ENCODE measurements around the gene APBA1.

APBA1 gene

DNA sequence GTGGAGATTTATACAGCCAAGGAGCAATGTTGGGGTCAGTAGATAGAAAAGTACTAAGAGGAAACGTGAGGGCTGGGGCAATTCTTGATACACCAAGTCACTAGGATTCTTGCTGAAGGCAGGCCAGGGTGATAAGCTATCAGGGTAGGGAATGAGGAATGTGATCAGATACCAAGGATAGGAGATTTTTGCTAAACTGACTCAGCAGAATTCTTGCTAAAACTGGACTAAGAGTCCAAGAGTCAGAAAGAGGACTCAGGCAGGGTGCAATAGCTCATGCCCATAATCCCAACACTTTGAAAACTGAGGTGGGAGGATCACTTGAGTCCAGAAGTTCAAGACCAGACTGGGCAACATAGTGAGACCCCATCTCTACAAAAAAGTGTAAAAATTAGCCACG is 275.4 kb downstream of the APBA1 start:
- Mint-ChIP-seq H3K4me1 (ENCODE audit: low read depth) (no peaks in the 10 kb centered on the region), H3K4me3 (no peak overlapping the region), H3K36me3 (ENCODE audit: low read depth) (no peaks in the 10 kb centered on the region), H3K9me3 (no peaks in the 10 kb centered on the region), H3K27ac (no peak overlapping the region), H3K27me3 (no peaks in the 10 kb centered on the region)
- intact Hi-C loops (cut with micrococcal nuclease) = no loop called here

DNA sequence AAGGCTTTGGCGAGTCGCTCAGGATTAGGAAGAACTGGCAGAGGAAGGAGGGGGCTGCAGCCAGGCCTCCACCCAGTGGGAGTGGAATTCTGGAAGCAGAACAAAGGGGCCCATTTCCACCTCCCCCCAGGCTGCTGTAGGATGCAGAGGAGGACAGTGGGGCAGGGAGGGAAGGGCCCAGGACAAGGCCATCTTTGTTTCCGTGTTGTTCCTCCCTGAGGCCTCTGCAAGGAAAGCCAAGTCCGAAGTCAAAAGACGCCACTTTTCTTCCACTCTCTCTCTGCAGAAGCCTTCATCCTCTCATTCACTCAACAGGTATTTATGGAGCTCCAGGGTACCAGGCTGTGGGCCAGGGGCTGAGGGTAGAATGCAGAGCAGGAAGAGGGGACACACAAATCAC is 276.5 kb downstream of the APBA1 start:
- Mint-ChIP-seq H3K4me1 (ENCODE audit: low read depth) (no peaks in the 10 kb centered on the region), H3K36me3 (ENCODE audit: low read depth) (no peaks in the 10 kb centered on the region), H3K9me3 (no peaks in the 10 kb centered on the region), H3K27me3 (no peaks in the 10 kb centered on the region), H3K4me3 (no peak overlapping the region), H3K27ac (no peak overlapping the region)
- intact Hi-C loops (cut with micrococcal nuclease) = no loop called here

DNA sequence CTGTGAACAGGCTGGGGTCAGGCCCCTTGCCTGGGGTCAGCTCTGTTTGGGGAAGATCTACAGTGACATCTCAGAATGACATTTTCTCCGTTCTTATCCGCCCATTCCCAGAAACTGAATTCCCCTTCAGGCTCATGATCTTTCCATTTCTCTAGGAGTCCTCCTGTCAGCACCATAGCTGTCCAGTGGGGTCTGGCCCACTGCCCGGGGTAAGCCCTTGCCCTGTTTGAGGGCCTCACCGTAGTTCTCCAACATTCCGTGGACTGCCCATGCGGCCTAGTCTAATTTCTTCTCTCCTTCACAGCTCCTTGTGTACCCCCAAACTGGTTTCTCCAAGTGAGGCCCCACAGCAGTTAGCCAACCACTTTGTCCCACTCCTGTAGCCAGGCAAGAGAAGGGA is 278.7 kb downstream of the APBA1 start:
- no peaks in the 10 kb centered on the region for H3K4me1 Mint-ChIP-seq (ENCODE audit: low read depth)
- H3K4me3 Mint-ChIP-seq = no peak overlapping the region
- no peaks in the 10 kb centered on the region for H3K36me3 Mint-ChIP-seq (ENCODE audit: low read depth)
- H3K9me3 Mint-ChIP-seq = no peaks in the 10 kb centered on the region
- no peak overlapping the region for H3K27ac Mint-ChIP-seq
- no peaks in the 10 kb centered on the region for H3K27me3 Mint-ChIP-seq
- intact Hi-C loops (cut with micrococcal nuclease) = no loop called here

DNA sequence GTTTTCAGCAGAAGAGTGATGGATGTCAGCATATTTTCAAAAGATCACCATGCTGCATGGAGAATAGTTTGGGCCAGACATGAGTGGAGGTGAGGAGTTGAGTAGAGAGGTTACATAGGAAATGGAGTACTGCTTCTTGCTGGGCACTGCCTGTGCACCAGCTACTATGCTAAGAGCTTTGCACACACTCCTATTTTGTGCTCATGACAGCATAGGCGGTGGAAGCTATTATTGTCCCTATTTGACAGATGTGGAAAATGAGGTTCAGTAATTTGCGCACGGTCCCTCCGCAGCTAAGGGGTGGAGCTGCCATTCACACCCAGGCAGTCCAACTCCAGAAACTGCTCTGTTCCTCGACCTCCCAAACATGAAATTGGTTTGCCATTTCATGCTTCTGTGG is 279.3 kb downstream of the APBA1 start:
- H3K27ac Mint-ChIP-seq = no peak overlapping the region
- H3K4me1 Mint-ChIP-seq (ENCODE audit: low read depth) = no peaks in the 10 kb centered on the region
- H3K27me3 Mint-ChIP-seq = no peaks in the 10 kb centered on the region
- no peaks in the 10 kb centered on the region for H3K9me3 Mint-ChIP-seq
- intact Hi-C loops (cut with micrococcal nuclease) = no loop called here
- no peaks in the 10 kb centered on the region for H3K36me3 Mint-ChIP-seq (ENCODE audit: low read depth)
- no peak overlapping the region for H3K4me3 Mint-ChIP-seq

DNA sequence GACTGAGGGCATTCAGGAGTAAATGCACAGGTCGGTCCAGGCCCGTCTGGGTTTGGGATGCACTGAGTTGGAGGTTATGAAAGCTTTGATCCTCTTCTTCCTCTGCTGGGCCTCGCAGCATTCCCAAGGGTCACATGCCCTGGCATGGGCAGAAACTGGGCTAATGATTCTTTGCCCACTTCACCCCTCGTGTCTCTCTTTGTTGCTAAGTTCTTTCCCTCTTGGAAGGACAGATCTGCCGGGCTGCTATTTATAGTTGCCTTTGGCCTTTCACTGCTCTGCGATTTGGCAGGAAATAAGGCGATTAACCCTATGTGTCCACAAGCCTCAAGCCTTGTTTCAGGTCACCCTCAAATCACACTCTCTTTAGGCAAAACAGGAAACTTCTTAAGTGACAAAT is 280.2 kb downstream of the APBA1 start:
- Mint-ChIP-seq H3K36me3 (ENCODE audit: low read depth) (no peaks in the 10 kb centered on the region), H3K4me3 (no peak overlapping the region), H3K27me3 (no peaks in the 10 kb centered on the region), H3K9me3 (no peaks in the 10 kb centered on the region), H3K27ac (no peak overlapping the region), H3K4me1 (ENCODE audit: low read depth) (no peaks in the 10 kb centered on the region)
- intact Hi-C loops (cut with micrococcal nuclease) = no loop called here

DNA sequence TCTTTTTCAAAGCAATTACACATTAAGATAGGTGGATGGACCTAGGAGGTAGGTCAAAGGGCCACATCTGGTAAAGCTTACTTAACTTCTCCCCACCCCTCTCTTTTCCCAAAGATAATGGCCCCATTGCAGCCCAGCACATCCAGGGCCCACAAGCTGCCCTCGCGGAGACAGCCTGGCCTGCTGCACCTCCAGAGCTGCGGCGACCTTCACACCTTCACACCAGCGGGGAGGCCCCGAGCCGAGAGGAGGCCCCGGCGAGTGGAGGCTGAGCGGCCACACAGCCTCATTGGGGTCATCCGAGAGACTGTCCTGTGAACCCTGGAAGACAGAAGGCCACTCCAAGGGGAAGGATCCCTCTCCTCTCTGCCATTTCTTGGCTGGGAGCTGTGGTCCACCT is 280.7 kb downstream of the APBA1 start:
- H3K27ac Mint-ChIP-seq = no peak overlapping the region
- no peak overlapping the region for H3K4me3 Mint-ChIP-seq
- no peaks in the 10 kb centered on the region for H3K9me3 Mint-ChIP-seq
- H3K4me1 Mint-ChIP-seq (ENCODE audit: low read depth) = no peaks in the 10 kb centered on the region
- H3K27me3 Mint-ChIP-seq = peaks cover 3% of the 10 kb centered on the region
- no peaks in the 10 kb centered on the region for H3K36me3 Mint-ChIP-seq (ENCODE audit: low read depth)
- intact Hi-C loops (cut with micrococcal nuclease) = no loop called here

DNA sequence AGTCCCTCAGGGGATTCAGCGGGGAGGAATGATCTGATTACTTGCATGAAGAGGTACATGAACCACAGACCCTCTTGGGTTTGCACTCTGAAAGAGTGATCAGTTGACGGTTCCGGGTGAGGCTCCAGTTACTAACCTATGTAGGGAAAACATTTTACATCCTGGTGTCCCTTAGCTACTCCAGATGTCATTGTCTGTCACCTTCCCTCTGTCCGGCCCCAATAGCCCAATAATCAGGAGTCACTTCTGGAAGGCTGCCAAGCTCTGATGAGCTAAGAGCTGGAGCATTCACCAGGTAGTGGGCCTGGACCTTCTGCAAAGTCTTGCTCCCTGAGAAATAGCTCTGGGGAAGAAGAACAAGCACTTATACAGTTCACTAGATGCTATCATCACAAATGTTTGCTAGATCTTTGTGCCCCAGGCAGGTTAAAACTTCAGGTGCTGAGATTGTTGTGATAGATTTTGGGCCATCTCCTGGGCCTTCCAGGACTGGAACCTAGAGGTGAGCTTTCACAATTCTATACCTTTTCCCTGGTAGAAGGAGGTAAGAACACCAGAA is 282.7 kb downstream of the APBA1 start:
- H3K27me3 Mint-ChIP-seq = peaks cover 3% of the 10 kb centered on the region
- no peaks in the 10 kb centered on the region for H3K4me1 Mint-ChIP-seq (ENCODE audit: low read depth)
- no peaks in the 10 kb centered on the region for H3K36me3 Mint-ChIP-seq (ENCODE audit: low read depth)
- intact Hi-C loops (cut with micrococcal nuclease) = no loop called here
- H3K4me3 Mint-ChIP-seq = no peak overlapping the region
- no peak overlapping the region for H3K27ac Mint-ChIP-seq
- H3K9me3 Mint-ChIP-seq = no peaks in the 10 kb centered on the region

DNA sequence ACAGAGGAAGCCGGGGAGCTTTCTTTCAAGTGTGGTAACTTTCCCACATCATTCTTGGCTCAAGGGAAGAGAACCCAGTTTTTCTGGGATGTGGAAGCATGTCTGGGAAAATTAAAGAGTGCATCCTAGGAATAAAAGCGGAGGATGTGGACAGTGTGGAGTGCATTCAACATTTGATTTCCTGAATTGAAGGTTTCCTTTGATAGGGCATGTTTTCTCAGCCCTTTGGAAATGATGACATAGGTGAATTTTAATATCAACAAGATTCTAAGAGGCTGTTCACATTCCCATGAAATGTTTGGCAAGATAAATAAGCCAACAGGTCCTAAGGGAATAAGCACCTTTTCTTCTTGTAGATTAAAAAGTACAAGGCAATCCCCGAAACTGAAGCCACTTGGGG is 283.6 kb downstream of the APBA1 start:
- Mint-ChIP-seq H3K36me3 (ENCODE audit: low read depth) (no peaks in the 10 kb centered on the region), H3K27ac (no peak overlapping the region), H3K4me3 (no peak overlapping the region), H3K4me1 (ENCODE audit: low read depth) (no peaks in the 10 kb centered on the region), H3K27me3 (peaks cover 3% of the 10 kb centered on the region), H3K9me3 (no peaks in the 10 kb centered on the region)
- intact Hi-C loops (cut with micrococcal nuclease) = no loop called here

DNA sequence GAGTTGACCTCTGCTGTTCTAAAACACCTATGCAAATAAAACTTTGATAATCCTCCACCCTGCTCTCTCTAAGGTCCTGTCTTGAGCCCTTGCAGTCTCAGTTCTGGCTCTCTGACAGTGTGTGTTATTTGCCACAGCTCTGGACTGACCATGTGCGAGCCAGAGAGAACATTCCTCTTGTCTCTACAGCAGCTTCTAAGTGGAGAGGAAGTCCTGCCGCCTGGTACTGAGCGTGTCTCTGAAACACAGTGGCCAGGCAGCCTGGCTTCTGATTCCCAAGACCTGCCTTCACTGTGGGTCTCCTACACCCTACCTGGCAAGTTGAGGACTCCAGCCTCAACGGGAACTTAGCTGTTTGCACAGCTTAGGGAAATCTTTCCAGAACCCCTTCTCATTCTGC is 285.5 kb downstream of the APBA1 start:
- Mint-ChIP-seq H3K27ac (no peak overlapping the region), H3K4me3 (no peak overlapping the region), H3K9me3 (no peaks in the 10 kb centered on the region), H3K4me1 (ENCODE audit: low read depth) (no peaks in the 10 kb centered on the region), H3K36me3 (ENCODE audit: low read depth) (no peaks in the 10 kb centered on the region), H3K27me3 (peaks cover 4% of the 10 kb centered on the region)
- intact Hi-C loops (cut with micrococcal nuclease) = no loop called here

DNA sequence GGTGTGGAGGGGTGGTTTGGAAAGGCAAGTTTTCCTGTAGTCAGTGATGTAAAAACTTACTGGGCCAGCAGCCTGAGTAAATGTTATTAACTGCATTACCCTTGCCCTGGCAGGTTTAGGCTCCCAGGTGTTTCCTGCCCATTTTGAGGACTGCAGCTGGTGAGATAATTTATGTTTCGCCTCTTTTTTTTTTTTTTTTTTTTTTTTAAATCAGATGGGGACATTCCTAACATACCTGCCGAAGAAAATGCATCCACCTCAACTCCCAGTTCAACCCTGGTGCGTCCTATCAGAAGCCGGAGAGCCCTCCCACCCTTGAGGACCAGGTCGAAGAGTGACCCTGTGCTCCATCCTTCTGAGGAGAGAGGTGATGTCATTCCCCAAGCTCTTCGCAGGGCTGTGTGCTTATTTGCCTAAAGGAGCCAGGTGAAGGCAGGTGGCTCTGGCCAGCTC is 286.6 kb downstream of the APBA1 start:
- Mint-ChIP-seq H3K4me1 (ENCODE audit: low read depth) (no peaks in the 10 kb centered on the region), H3K27ac (no peak overlapping the region), H3K9me3 (no peaks in the 10 kb centered on the region), H3K27me3 (peaks cover 4% of the 10 kb centered on the region), H3K36me3 (ENCODE audit: low read depth) (no peaks in the 10 kb centered on the region), H3K4me3 (no peak overlapping the region)
- intact Hi-C loops (cut with micrococcal nuclease) = no loop called here

DNA sequence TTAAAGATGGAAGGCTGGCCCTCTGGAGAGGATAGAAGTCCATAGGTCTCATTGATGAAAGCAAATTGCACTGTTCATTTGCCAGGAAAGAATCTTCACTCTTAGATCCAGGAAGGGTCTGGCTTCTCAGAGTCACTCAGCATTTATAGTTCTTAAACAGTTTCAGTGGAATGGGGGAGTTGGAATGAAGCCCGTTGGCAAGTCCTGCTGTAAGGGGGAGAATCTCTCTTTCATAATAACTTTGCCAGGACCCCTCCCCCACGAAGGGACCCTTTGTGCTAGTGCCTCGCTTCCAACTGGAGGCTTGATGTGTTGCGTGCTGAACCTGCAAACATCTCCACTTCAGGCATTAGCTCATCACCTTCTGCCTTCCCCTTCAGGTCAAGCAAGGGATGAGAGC is 290.0 kb downstream of the APBA1 start:
- H3K9me3 Mint-ChIP-seq = no peaks in the 10 kb centered on the region
- H3K27ac Mint-ChIP-seq = no peak overlapping the region
- H3K4me3 Mint-ChIP-seq = no peak overlapping the region
- H3K27me3 Mint-ChIP-seq = peaks cover 4% of the 10 kb centered on the region
- H3K4me1 Mint-ChIP-seq (ENCODE audit: low read depth) = no peaks in the 10 kb centered on the region
- no peaks in the 10 kb centered on the region for H3K36me3 Mint-ChIP-seq (ENCODE audit: low read depth)
- intact Hi-C loops (cut with micrococcal nuclease) = no loop called here

DNA sequence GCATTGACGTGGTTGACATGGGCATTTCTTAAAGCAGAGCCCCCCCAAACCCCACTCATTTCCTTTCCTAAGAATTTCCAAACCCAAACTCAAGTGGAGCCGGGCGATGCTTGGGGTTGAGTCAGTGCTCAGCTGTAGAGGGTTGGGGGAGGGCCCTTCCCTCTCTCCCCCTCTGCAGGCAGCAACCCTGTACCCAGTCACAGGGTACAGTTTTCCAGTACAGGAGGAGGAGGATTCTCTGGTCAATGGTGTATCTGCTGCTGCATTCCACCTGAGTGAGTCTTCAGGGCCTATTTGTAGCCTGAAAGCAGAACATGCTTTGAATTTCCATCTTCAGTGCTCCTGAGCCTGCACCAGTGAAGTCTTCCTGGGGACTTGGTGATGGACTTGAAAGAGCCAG is 291.4 kb downstream of the APBA1 start:
- Mint-ChIP-seq H3K27me3 (peaks cover 2% of the 10 kb centered on the region), H3K27ac (no peak overlapping the region), H3K4me3 (no peak overlapping the region), H3K4me1 (ENCODE audit: low read depth) (peaks cover 6% of the 10 kb centered on the region), H3K9me3 (no peaks in the 10 kb centered on the region), H3K36me3 (ENCODE audit: low read depth) (no peaks in the 10 kb centered on the region)
- intact Hi-C loops (cut with micrococcal nuclease) = no loop called here

DNA sequence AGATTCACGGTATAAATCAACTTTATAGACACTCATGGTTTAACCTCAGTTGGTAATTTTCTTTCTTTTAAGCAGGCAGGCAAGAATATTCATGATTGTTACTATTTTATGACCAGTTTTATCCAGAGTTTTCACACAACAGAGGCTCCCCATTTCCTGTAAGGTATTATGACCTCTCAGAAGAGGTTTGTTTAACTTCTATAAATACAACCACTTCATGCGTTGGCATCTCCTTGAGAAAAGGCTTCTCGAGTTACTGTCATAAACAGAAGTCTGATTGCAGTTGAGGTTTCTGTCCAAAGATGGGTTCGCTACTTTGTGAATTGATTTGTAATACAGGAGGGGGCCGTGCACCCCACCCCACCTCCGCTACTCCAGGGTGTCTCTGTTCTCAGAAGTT is 291.9 kb downstream of the APBA1 start:
- no peaks in the 10 kb centered on the region for H3K36me3 Mint-ChIP-seq (ENCODE audit: low read depth)
- no peak overlapping the region for H3K4me3 Mint-ChIP-seq
- no peaks in the 10 kb centered on the region for H3K9me3 Mint-ChIP-seq
- peaks cover 2% of the 10 kb centered on the region for H3K27me3 Mint-ChIP-seq
- intact Hi-C loops (cut with micrococcal nuclease) = no loop called here
- peaks cover 6% of the 10 kb centered on the region for H3K4me1 Mint-ChIP-seq (ENCODE audit: low read depth)
- H3K27ac Mint-ChIP-seq = no peak overlapping the region

DNA sequence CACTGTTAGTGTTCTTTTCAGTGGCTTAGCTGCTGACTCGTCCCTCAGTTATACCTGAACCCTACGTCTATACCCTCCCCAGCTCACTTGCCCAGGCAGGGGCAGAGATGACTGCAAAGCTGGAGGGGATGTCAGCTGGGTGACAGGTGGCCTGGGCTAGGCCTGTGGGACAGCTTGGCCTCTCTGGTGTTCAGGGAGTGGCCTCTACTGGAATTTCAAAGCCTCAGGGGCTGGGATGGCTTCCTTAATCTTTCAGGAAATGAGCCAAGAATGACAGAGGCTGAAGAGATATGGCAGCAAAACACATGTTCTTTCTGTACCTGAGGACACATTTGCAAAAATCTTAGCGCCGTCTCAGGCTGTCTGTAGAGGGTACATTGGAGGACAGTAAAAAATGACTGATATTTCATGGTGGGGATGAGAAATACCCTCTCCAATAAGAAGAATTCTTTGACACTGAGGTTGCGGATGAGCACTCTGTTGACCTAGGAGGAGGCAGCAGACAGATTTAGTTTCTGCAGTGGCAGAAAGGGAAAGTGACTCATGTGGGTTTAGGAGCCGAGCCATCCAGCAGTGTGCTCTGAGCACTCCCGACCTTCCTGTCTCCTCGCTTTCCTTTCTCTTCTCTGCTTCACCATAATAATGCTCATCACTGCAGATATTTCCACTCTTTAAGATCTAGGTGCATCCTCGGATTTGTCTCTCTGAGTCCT is 292.7 kb downstream of the APBA1 start:
- Mint-ChIP-seq H3K9me3 (no peaks in the 10 kb centered on the region), H3K4me1 (ENCODE audit: low read depth) (peaks cover 6% of the 10 kb centered on the region), H3K36me3 (ENCODE audit: low read depth) (no peaks in the 10 kb centered on the region), H3K27me3 (peaks cover 2% of the 10 kb centered on the region), H3K27ac (no peak overlapping the region), H3K4me3 (no peak overlapping the region)
- intact Hi-C loops (cut with micrococcal nuclease) = loop anchor here (10.0 kb wide), 1 partner anchor 55 kb away; the partner anchor contains the start of gene ENTREP1

DNA sequence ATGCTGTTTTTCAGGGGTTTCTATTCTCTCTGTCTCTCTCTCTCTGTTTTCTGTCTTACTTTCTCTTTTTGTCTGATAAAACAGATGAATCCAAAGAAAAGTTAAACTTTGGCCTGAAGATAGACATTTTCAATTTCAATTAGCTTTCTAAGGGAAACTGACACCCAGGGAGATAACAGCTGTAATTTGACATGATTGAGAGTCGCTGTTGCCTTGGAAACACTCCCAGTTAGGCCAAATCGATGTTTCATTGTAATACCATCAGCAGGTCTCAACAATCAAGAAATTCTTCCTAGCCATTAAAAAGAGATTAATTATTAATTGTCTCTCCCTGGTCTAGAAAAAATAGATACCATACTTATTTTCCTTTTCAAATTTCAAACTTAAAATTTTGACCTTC is 294.2 kb downstream of the APBA1 start:
- Mint-ChIP-seq H3K9me3 (no peaks in the 10 kb centered on the region), H3K4me3 (no peak overlapping the region), H3K27me3 (no peaks in the 10 kb centered on the region), H3K4me1 (ENCODE audit: low read depth) (peaks cover 6% of the 10 kb centered on the region), H3K27ac (no peak overlapping the region), H3K36me3 (ENCODE audit: low read depth) (no peaks in the 10 kb centered on the region)
- intact Hi-C loops (cut with micrococcal nuclease) = loop anchor here (10.0 kb wide), 1 partner anchor 53 kb away; the partner anchor contains the start of gene ENTREP1

All from dendritic cell treated with granulocyte-macrophage colony-stimulating factor and Interleukin-4, amounts not matched to agents 40 ng/mL and 50 ng/mL, for 4 days (primary cell).